ENCODE measurements around the gene AANAT.

AANAT gene

DNA sequence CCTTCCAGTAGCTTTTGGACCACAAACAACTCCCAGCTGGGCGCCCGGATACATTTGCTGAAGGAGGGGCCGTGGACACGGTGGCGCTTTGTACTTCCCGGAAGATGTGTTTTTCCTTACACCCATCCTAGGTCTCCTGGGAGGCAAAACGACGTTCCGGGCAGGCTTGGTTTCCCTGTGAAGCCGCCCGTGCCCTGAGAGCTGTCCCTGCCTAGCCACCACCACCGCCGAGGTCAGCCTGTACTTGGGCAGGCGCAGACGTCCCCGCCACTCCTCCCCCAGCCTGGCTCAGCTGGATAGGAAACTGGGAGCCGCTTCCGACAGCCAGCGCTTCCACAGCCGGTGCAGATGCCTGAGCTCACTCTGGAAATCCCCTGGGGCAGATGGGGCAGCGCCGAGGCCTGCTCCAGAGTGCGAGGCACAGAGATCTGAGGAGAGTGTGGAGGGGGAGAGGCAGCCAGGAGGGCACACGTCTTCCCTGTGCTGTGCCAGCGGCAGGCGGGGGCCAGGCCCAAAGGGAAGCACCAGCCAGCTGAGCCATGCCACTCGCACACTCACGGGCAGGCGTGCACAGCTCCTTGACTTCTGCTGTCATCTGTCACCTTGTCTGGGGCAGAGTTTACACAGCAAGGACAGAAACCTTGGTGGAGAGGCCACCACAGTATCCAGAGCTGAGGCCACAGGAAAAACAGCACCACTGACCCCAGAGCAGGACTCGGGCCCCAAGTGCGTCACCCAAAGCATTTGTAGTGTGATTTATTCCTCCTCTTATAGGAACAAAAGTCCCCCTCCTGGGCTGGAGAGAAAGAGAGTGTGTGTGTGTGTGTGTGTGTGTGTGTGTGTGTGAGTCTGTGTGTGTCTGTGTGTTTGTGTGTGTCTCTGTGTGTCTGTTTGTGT, 30.8 kb downstream of the AANAT start:
- no peak overlapping the region for H3K4me2 ChIP-seq (ENCODE audit: low read length)
- H3K4me3 ChIP-seq (ENCODE audit: low read depth, low read length), result no peak overlapping the region
- H3K27me3 ChIP-seq (ENCODE audit: control insufficient read depth, insufficient read depth, low read length), result no peaks in the 10 kb centered on the region
- H3K9ac ChIP-seq, result no peak overlapping the region
- H2AFZ ChIP-seq, result peak overlapping the region; percentile 16
- TF ChIP-seq, protein P1, sequence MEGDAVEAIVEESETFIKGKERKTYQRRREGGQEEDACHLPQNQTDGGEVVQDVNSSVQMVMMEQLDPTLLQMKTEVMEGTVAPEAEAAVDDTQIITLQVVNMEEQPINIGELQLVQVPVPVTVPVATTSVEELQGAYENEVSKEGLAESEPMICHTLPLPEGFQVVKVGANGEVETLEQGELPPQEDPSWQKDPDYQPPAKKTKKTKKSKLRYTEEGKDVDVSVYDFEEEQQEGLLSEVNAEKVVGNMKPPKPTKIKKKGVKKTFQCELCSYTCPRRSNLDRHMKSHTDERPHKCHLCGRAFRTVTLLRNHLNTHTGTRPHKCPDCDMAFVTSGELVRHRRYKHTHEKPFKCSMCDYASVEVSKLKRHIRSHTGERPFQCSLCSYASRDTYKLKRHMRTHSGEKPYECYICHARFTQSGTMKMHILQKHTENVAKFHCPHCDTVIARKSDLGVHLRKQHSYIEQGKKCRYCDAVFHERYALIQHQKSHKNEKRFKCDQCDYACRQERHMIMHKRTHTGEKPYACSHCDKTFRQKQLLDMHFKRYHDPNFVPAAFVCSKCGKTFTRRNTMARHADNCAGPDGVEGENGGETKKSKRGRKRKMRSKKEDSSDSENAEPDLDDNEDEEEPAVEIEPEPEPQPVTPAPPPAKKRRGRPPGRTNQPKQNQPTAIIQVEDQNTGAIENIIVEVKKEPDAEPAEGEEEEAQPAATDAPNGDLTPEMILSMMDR (IDR thresholded peaks at IDR 0.05), result no peak
- peak overlapping the region; percentile 70 for H3K27ac ChIP-seq
- no peaks in the 10 kb centered on the region for H3K79me2 ChIP-seq
- H3K9me3 ChIP-seq (ENCODE audit: control insufficient read depth, low read length), result no peaks in the 10 kb centered on the region
- peaks cover 9% of the 10 kb centered on the region for H3K4me1 ChIP-seq
- H3K36me3 ChIP-seq (ENCODE audit: control insufficient read depth, insufficient read depth, low read length), result no peaks in the 10 kb centered on the region

DNA sequence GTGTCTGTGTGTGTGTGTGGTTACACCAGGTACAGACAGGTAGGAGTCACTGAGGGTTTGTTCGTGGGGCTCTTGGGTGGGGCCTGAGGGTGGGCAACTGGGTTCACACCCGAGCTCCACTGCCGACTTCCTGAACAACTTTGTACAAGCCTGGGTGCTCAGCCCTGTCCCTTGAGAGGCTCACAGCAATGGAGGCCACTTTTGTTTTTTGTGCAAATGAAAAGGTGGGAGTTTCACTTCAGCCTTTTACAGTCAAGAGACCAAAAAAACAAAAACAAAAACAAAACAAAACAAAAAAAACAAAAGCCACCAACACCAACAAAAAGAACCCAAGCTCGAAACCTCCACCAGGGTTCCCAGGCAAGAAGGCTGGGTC, 31.5 kb downstream of the AANAT start:
- no peak overlapping the region for H2AFZ ChIP-seq
- H3K4me3 ChIP-seq (ENCODE audit: low read depth, low read length), result no peak overlapping the region
- peaks cover 9% of the 10 kb centered on the region for H3K4me1 ChIP-seq

DNA sequence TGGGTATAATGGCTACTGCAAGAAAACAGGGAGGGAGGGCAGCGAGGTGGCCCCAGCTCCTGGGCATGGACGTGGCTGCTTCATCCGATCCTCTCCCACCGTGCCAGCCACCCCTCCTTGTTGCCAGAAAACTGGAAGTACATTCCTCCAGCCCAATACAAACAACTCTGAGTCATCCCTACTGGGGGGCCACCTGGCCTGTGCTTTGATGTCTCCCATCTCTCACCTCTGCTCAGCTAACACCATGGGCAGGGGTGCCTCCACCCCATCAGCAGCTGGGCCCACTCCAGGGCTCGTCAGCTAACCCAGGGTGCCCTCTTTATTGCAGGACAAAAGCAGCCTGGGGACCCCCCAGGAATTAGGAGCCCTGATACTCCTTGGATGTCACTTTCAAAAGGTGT, 31.9 kb downstream of the AANAT start:
- Histone ChIP-seq H3K36me3 (ENCODE audit: control insufficient read depth, insufficient read depth, low read length) (no peaks in the 10 kb centered on the region), H3K27me3 (ENCODE audit: control insufficient read depth, insufficient read depth, low read length) (no peaks in the 10 kb centered on the region), H3K9me3 (ENCODE audit: control insufficient read depth, low read length) (no peaks in the 10 kb centered on the region), H3K4me2 (ENCODE audit: low read length) (no peak overlapping the region), H2AFZ (no peak overlapping the region), H3K4me3 (ENCODE audit: low read depth, low read length) (no peak overlapping the region), H3K79me2 (no peaks in the 10 kb centered on the region), H3K9ac (no peak overlapping the region), H3K27ac (peak overlapping the region; percentile 70), H3K4me1 (peaks cover 9% of the 10 kb centered on the region)
- TF ChIP-seq, protein P1 (IDR thresholded peaks at IDR 0.05), result no peak

More for the DNA sequence above, 31.5 kb downstream of the AANAT start:
- Histone ChIP-seq H3K4me2 (ENCODE audit: low read length) (no peak overlapping the region), H3K9me3 (ENCODE audit: control insufficient read depth, low read length) (no peaks in the 10 kb centered on the region), H3K36me3 (ENCODE audit: control insufficient read depth, insufficient read depth, low read length) (no peaks in the 10 kb centered on the region), H3K27ac (peak overlapping the region; percentile 70), H3K79me2 (no peaks in the 10 kb centered on the region), H3K9ac (no peak overlapping the region), H3K27me3 (ENCODE audit: control insufficient read depth, insufficient read depth, low read length) (no peaks in the 10 kb centered on the region)
- TF ChIP-seq, protein P1 (IDR thresholded peaks at IDR 0.05), result no peak

DNA sequence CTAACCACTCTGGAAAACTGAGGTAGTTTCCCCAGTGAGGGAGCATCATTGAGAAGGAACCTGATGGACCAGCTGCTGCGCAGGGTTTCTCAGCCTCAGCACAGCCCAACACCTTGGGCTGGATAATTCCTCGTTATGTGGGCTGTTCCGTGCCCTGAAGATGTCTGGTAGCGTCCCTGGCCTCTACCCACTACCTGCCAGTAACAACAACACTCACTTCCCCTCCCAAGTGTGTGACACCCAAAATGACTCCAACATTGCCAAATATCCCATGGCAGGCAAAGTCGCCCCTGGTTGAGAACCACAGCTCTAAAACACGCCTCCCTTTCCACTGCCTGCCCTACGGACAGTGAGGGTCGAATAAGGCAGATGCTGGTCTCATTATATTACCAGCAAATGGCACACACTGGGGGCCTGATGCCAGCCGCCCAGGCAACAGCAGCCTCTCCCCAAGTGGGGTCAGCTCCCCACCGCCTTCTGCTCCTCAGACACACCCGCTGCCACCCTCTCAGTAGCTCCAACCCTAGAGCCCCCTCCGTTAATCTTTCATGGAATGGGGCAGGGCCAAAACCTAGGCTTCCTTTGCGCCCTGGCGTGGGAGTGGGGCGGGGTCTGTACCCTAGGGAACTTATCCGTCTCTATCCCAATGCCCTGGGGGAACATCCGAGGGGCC, 32.8 kb downstream of the AANAT start:
- Histone ChIP-seq H3K27me3 (ENCODE audit: control insufficient read depth, insufficient read depth, low read length) (no peaks in the 10 kb centered on the region), H3K9me3 (ENCODE audit: control insufficient read depth, low read length) (no peaks in the 10 kb centered on the region), H3K79me2 (no peaks in the 10 kb centered on the region), H3K4me2 (ENCODE audit: low read length) (peak overlapping the region; percentile 72), H3K27ac (peak overlapping the region; percentile 69), H3K4me1 (peaks cover 9% of the 10 kb centered on the region), H3K36me3 (ENCODE audit: control insufficient read depth, insufficient read depth, low read length) (no peaks in the 10 kb centered on the region), H2AFZ (peak overlapping the region; percentile 97), H3K4me3 (ENCODE audit: low read depth, low read length) (peak overlapping the region; percentile 62), H3K9ac (no peak overlapping the region)
- TF ChIP-seq, protein P1 (IDR thresholded peaks at IDR 0.05), result no peak

Data from parathyroid adenoma (tissue), 2 donors.